Lung microvascular endothelial cell (primary cell): ENCODE results near the gene FGGY. TPM values are rescaled to one million over a fixed set of nuclear protein-coding genes. Genes with fewer than 3 reads are reported as not detected.

Experiments
- DNase-seq, 2 donors: peaks; one replicate each; pipeline versions ENCODE4 v3.0.0 to v3.0.0-alpha.2; 2010; ENCODE audit warnings: low read depth in 2 of 2
- total RNA-seq: library from RNA; depleted of rRNA; stranded (reverse); fragments of >200 nt; gene quantifications from 2 replicates; pipeline ENCODE4 v1.2.1, GENCODE V29; 2014

The FGGY gene
- total RNA-seq, 1 donor from 2014 or later: 11.1 TPM

DNA sequence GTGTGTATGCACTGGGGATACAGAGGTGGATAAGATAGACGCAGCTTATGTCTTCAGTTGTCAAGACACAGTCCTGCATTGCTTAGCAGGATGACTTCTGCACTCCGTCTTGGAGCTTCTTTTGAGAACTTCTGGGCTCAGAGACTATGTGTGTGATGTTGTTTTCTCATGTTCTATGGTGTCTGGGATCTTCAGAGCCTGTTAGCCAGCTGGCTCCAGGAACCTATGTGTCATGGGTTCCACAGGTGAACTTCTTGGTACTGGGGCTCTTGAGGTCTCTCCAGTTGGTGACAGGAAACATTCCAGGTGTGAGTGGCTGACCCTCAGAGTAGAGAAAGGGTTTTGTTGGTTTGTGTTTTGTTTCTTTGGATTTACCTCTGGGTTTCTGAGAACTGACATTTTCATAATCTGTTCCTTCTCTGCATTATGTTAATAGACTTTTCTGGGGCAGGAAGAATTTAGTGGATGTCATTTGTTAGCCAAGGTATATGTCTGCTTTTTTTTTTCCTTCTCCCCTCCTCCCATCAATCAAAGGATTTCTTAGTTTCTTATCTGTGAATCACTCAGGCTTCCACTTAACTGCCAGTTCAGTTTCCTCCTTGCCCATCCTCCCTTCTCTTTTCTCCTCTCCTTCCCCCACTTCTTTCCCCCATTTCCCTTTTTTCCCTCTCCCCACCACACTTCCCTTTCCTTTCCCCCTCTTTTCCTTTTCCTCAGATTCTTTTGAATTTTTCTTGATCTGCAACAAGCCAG lies 18.1 kb downstream of the FGGY start:
- DNase-seq: no peak

DNA sequence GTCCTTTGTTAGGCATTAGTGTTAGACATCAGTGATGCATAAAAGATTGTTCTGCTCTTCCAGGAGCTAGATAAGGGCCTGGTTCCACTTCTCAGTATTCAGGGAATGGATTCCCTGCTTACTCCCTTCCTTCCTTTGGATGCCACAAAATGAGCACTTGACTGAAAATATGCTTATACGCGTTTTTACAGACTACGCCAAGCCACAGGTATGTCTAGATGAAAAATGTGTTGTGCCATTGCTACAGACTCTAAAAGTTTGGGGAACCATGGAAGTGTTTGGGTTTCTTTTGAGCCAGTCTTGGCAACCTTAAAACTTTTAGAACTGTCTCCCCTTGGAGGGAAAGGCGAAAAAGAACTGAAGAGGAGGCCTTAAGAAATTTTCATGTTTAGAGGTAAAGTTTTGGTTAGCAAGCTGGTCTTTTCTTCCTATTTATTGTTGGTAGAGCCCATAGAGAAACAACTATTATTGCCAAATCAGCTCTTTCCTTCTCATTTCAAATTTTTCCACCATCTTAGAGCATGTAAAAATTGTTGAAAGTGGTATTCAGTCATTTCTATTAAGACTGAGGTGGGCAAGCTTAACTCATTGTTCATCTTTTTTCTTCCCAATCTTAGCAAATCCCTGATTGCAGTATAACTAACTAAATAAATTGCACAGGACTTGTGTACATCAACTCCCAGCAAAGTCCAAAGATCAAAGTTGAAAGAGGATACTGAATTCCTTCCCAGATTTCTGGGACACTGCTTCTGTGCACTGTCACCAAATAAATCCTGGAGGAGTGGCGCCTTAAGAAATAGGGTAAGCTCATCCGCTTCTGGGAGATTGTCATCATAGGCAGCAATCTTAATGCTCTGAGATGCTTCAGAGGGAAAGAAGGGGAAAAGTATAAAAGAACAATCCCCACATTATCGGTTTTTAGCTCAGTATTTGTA lies 18.9 kb downstream of the FGGY start:
- no peak for DNase-seq

- DNase-seq: peak; percentile 35 to 50
Measured at GRCh38 chr1:59316497-59317128, 19.7 kb downstream of the FGGY start.

DNA sequence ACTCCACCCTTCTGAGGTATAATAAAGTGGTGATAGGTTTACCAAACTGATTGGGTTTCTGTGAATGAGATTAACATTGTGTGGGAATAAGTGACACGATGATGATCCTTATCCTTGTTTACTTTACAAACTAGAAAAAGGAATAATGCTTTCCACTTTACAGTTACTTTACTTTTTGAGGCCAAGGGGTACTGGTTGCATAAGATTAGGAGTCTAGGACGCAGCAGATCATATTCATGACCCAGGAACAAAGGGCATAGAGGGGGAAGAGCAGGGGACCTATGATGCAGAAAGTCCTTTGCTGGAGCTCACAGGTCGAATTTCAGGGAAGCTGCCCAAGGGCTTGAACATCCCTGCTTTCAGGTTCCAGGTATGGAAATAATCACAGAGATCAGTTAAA lies 20.4 kb downstream of the FGGY start:
- DNase-seq: no peak

GRCh38 chr1:59317780-59318179 lies 20.9 kb downstream of the FGGY start:
- DNase-seq: no peak

GRCh38 chr1:59318271-59318860 lies 21.5 kb downstream of the FGGY start:
- no peak for DNase-seq

- DNase-seq: no peak
Measured at GRCh38 chr1:59322394-59322793, 25.5 kb downstream of the FGGY start.

DNA sequence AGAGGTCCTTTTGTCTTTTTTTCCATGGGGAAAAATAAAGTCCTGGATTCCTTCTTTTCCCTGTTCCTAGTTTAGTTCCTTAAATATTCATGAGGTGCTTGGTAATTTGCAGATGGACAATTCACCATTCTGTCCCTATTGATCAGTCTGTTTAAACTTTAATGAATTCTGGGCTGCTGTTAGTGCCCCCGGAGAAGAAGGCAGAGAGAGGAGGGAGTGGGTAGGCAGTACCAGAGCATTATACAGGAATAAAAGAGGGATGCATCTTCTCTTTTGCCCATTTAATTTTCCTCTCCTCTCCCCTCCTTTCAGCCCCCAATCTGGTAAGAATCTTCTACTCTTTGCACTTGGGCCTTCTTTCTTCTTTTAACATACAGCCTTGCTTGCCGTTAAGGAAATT lies 25.9 kb downstream of the FGGY start:
- no peak for DNase-seq

- DNase-seq: no peak
Measured at GRCh38 chr1:59323879-59324278, 27.0 kb downstream of the FGGY start.

DNA sequence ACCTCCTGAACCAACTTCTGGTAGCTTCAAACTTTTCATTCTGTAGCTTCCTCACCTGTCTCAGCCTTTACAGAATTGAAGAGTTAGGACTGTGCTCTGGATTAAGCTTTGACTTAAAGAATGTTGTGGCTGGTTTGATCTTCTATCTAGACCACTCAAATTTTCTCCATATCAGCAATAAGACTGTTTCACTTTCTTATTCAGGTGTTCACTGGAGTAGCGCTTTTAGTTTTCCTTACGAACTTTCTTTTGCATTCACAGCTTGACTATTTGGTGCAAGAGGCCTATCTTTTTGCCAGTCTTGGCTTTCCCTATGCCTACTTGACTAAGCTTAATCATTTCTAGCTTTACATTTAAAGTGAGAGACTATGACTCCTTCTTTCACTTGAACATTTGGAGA lies 31.5 kb downstream of the FGGY start:
- no peak for DNase-seq

- no peak for DNase-seq
Measured at GRCh38 chr1:59329412-59330053, 32.6 kb downstream of the FGGY start.

GRCh38 chr1:59331686-59332620 lies 35.1 kb downstream of the FGGY start:
- no peak for DNase-seq

GRCh38 chr1:59332983-59333382 lies 36.1 kb downstream of the FGGY start:
- DNase-seq: peak; percentile 62 to 75

DNA sequence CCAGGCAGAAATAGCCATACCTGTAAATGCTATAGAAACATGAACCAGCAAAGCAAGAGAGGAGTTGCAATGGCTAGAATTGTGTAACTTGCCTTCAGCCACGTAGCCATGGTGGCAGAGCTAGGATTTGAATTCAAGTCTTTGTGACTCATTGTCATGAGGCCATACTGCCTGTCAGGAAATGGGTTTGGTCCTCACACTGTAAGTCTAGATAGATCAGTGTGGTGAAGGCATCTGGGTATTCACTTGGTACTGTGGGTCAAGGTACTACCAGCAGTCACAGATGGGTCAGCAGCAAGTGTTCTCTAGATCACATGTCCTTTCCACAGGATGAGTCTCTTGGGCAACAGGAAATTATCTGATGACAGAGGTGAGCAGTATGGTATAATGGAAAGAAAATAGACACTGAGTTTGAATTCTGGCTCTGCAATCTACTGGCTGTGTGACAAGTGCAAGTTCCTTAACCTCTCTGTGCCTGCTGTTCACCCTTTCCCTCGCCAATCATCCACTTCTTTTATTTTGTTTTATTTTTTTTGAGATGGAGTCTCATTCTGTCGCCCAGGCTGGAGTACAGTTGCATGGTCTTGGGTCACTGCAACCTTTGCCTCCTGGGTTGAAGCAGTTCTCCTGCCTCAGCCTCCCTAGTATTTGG lies 36.9 kb downstream of the FGGY start:
- DNase-seq: peak; percentile 48 to 62

- no peak for DNase-seq
Measured at GRCh38 chr1:59340411-59341307, 43.8 kb downstream of the FGGY start.

DNA sequence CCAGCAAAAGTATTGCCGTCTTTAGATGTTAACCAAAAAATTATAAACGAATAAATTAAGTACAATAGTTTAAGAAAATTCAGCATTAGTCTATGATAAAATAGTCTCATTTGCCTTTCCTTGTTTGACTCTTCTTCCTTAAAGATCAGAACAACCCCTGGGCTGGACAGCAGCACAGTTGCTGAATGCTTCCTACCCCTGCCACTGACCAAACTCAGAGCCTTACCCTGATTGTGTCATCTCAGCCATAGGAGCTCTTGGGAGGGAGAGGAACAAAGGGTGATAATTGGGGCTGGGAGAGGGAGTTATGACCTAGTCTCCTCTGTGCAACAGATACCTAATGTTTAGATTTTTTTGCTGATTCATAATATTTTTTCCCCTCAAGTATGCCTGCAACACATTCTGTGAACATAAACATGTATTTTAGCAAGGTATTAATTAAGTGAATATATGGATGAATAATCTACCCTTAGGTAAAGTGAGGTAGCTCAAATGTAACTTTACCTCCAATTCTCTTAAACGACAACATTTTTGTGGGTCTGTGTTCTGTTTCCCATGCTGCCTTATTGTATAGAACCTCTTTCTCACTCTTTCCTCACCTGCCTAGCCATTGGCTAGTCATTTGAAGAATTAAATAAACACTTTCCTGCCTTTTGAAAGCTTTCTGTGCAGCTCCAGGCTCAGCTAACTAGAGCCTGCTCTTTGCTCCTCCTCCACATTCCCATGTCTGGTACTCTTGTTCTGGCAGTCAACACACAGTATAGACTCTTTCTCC lies 46.1 kb downstream of the FGGY start:
- no peak for DNase-seq

DNA sequence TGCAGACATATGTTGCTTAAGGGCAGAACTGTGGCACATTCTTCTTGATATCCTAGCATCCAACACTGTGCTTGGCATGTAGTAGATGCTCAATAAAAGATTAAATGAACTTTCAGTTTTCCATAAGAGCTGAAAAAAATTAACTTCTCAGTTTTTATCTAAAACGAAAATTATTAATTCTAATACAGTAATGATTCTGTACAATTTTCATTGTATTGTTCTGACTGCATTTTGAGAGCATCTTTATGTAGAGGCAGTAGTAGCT lies 46.6 kb downstream of the FGGY start:
- DNase-seq: no peak

DNA sequence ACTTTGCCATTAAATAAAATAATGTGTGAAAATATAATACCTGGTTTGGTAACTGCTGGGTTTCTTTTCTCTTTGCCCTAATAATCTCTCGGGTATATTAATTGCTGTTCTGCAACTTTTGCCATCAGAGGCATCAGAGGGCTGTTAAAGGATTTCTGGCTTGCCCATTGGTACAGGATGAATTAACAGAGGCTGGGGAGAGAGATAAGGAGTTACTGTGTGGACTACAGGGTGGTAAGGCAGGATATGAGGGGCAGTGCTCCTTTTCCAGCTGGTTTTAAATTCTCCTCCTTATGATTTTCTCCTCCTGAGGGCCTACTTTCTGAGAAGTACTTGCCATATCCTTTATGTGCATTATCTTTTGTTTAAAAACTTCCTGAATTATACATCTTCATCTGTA lies 48.3 kb downstream of the FGGY start:
- DNase-seq: no peak
